Endothelial cell of umbilical vein (primary cell): ENCODE results near the gene RPS16. TPM values are rescaled to one million over a fixed set of nuclear protein-coding genes. Genes with fewer than 3 reads are reported as not detected.

Experiments
- BruUV-seq: library from RNA; stranded (reverse); fragments of 400-500 nt; replicated peaks from 2 replicates; lab custom pipeline; 2021; lab: Mats Ljungman, UMichigan
- CTCF ChIA-PET: fragments of 300-600, 350-600 bp; sonication (Branson Sonifier 250); formaldehyde crosslinking; loops from one replicate; lab custom pipeline; 2021; ENCODE audit warnings: antibody characterized with exemption, inconsistent platforms; lab: Charles Lee
- POLR2A ChIA-PET: fragments of 300-600, 350-600 bp; sonication (Branson Sonifier 250); formaldehyde crosslinking; loops from one replicate; lab custom pipeline; 2021; ENCODE audit warnings: antibody characterized with exemption, inconsistent platforms; lab: Charles Lee
- DNase-seq: peaks from one replicate; pipeline ENCODE4 v3.0.0-alpha.2; 2011; ENCODE audit warnings: low read depth, low spot score
- FAIRE-seq: peaks from 2 replicates; lab custom pipeline; 2011; peaks lifted over from hg19 to GRCh38; lab: Jason Lieb, UNC
- H2AFZ ChIP-seq: 2 replicates; pipeline ENCODE4 v1.6.0; 2012; ENCODE audit warnings: low read depth, low read length, control low read depth, inconsistent platforms
- H3K27ac ChIP-seq: 2 replicates; pipeline ENCODE4 v1.5.1; 2011; ENCODE audit warnings: low read depth, mild to moderate bottlenecking, control low read depth, low read length, moderate library complexity; ENCODE audit not compliant: insufficient read depth
- H3K27me3 ChIP-seq, 2 experiments: 2 replicates each; pipeline versions ENCODE4 v1.6.0 to v1.6.1; 2011; ENCODE audit warnings: low read length in 2 of 2, mixed read lengths in 1 of 2; ENCODE audit not compliant: control insufficient read depth in 2 of 2, insufficient read depth in 2 of 2
- H3K36me3 ChIP-seq, 2 experiments: 2 replicates in 1 of 2; 3 replicates in 1 of 2; pipeline ENCODE4 v1.5.1; 2011; ENCODE audit warnings: low read length in 2 of 2, mild to moderate bottlenecking in 1 of 2, moderate library complexity in 1 of 2; ENCODE audit not compliant: control insufficient read depth in 2 of 2, insufficient read depth in 2 of 2; ENCODE audit errors: extremely low read depth in 1 of 2
- H3K4me1 ChIP-seq: 3 replicates; pipeline ENCODE4 v1.5.1; 2011; ENCODE audit warnings: mild to moderate bottlenecking, low read length; ENCODE audit not compliant: control insufficient read depth, insufficient read depth; ENCODE audit errors: extremely low read depth
- H3K4me2 ChIP-seq: 2 replicates; pipeline ENCODE4 v1.6.1; 2011; ENCODE audit warnings: low read length, control low read depth, mixed read lengths; ENCODE audit not compliant: insufficient read depth
- H3K4me3 ChIP-seq, 3 experiments: fragments of 200-600 bp in 1 of 3; sonication (generic), shearing (Covaris generic) in 1 of 3; replicated peaks in 1 of 3; 2 replicates each; pipeline ENCODE4 v1.5.1; 2011 to 2016; ENCODE audit warnings: control low read depth in 3 of 3, low read length in 3 of 3, mild to moderate bottlenecking in 2 of 3, inconsistent platforms in 1 of 3, low read depth in 1 of 3, moderate library complexity in 1 of 3; ENCODE audit not compliant: insufficient read depth in 1 of 3
- H3K79me2 ChIP-seq: 2 replicates; pipeline ENCODE4 v1.6.0; 2012; ENCODE audit warnings: low read length, inconsistent platforms; ENCODE audit not compliant: control insufficient read depth, insufficient read depth
- H3K9ac ChIP-seq: replicated peaks from 2 replicates; pipeline ENCODE3; 2011; ENCODE audit warnings: low read length, control low read depth; ENCODE audit not compliant: insufficient read depth; ENCODE audit errors: extremely low read depth
- H3K9me1 ChIP-seq: replicated peaks from 3 replicates; pipeline ENCODE4 v1.6.0; 2011; ENCODE audit warnings: mild to moderate bottlenecking, low read length; ENCODE audit not compliant: control insufficient read depth, insufficient read depth; ENCODE audit errors: extremely low read depth
- H3K9me3 ChIP-seq: replicated peaks from 2 replicates; pipeline ENCODE4 v1.5.1; 2012; ENCODE audit warnings: low read length, inconsistent platforms; ENCODE audit not compliant: control insufficient read depth, insufficient read depth
- H4K20me1 ChIP-seq: replicated peaks from 2 replicates; pipeline ENCODE3; 2011; ENCODE audit warnings: mild to moderate bottlenecking, low read length; ENCODE audit not compliant: control insufficient read depth, insufficient read depth; ENCODE audit errors: extremely low read depth
- CTCF ChIP-seq, 2 donors: IDR thresholded peaks; 1 replicate in 1 of 2; 2 replicates in 1 of 2; pipeline ENCODE4 v1.5.1; 2011; ENCODE audit warnings: low read length in 2 of 2, mild to moderate bottlenecking in 2 of 2, moderate library complexity in 2 of 2, control low read depth in 1 of 2, inconsistent platforms in 1 of 2, low read depth in 1 of 2; ENCODE audit not compliant: insufficient read depth in 1 of 2; ENCODE audit errors: extremely low read depth in 1 of 2
- EZH2 ChIP-seq: IDR thresholded peaks from 2 replicates; pipeline ENCODE4 v1.6.1; 2012; ENCODE audit warnings: borderline replicate concordance, low read depth, mild to moderate bottlenecking, moderate library complexity, low read length, inconsistent platforms; ENCODE audit not compliant: severe bottlenecking
- FOS ChIP-seq: IDR thresholded peaks from 2 replicates; pipeline ENCODE4 v1.6.1; 2011; ENCODE audit warnings: mild to moderate bottlenecking, low read length, moderate library complexity, borderline replicate concordance; ENCODE audit not compliant: insufficient read depth
- GATA2 ChIP-seq: IDR thresholded peaks from 2 replicates; pipeline ENCODE4 v1.7.0; 2011; ENCODE audit warnings: low read depth, mild to moderate bottlenecking, moderate library complexity, mixed read lengths, low read length; ENCODE audit not compliant: insufficient read length, insufficient read depth
- JUN ChIP-seq: IDR thresholded peaks from 2 replicates; pipeline ENCODE4 v1.6.1; 2011; ENCODE audit warnings: borderline replicate concordance, low read depth; ENCODE audit not compliant: insufficient read length, insufficient read depth
- MAX ChIP-seq: IDR thresholded peaks from 2 replicates; pipeline ENCODE4 v1.6.1; 2011; ENCODE audit not compliant: insufficient read depth, insufficient read length
- MYC ChIP-seq: IDR thresholded peaks from one replicate; pipeline ENCODE4 v1.6.1; 2011; ENCODE audit warnings: mild to moderate bottlenecking, low read depth, low read length
- POLR2A ChIP-seq: IDR thresholded peaks from 2 replicates; pipeline ENCODE4 v1.6.1; 2012; ENCODE audit warnings: low read depth, mild to moderate bottlenecking, control low read depth, low read length
- POLR2AphosphoS5 ChIP-seq: IDR thresholded peaks from 2 replicates; pipeline ENCODE4 v1.6.1; 2012; ENCODE audit warnings: low read depth, mild to moderate bottlenecking, control low read depth, low read length, moderate library complexity; ENCODE audit not compliant: insufficient read depth
- dilution Hi-C: fragments of 300-500 bp; cut with MboI; formaldehyde crosslinking; loops from one replicate; pipeline ENCODE4 v1.15.0; 2019; ENCODE audit warnings: low sequenced_read_pairs; ENCODE audit not compliant: extremely low pct_ligation_motif_present
- intact Hi-C: fragments of 100-400 bp; cut with micrococcal nuclease; formaldehyde crosslinking; loops from one replicate; pipeline ENCODE4 v1.10.0; 2022
- polyA plus RNA-seq, 4 experiments: library from polyadenylated mRNA; depleted of rRNA in 3 of 4; stranded (reverse) in 3 of 4; unstranded in 1 of 4; fragments of >200 nt; gene quantifications; 2 replicates each; pipeline versions ENCODE4 v1.2.1 to v1.2.3, GENCODE V29; 2011 to 2012; ENCODE audit warnings: missing spikeins in 1 of 4
- total RNA-seq: library from RNA; stranded (reverse); gene quantifications from 2 replicates; pipeline ENCODE4 v1.2.3, GENCODE V29; 2021

The RPS16 gene
- total and polyA plus RNA-seq, 2 donors (not counting 3 experiments of a cell fraction or from before 2014, with no cell fraction given) = 1,768 to 5,244 TPM

- Histone ChIP-seq H3K9me3 (no peaks in the 10 kb centered on the region), H3K4me3 (no peak overlapping the region), H3K36me3 (peaks cover 11 to 49% of the 10 kb centered on the region in 2 experiments), H3K27ac (no peak overlapping the region), H3K4me2 (no peak overlapping the region), H3K27me3 (no peaks in the 10 kb centered on the region), H3K9me1 (no peaks in the 10 kb centered on the region), H3K79me2 (no peaks in the 10 kb centered on the region), H3K9ac (no peak overlapping the region), H2AFZ (no peak overlapping the region), H4K20me1 (no peaks in the 10 kb centered on the region), H3K4me1 (no peaks in the 10 kb centered on the region)
- BruUV-seq = no TSS peak
- dilution Hi-C loops = no loop called here
- TF ChIP-seq POLR2AphosphoS5 (no peak), EZH2 (no peak), MYC (no peak), FOS (no peak), CTCF (IDR thresholded peaks at IDR 0.05; ENCODE audit: extremely low read depth in 1 of 2, insufficient read depth in 1 of 2, low read depth in 1 of 2, low read length in 2 of 2) (no peak), MAX (no peak), JUN (no peak), GATA2 (no peak), POLR2A (no peak)
- no peak for FAIRE-seq
- intact Hi-C loops = no loop called here
- no peak for DNase-seq
- ChIA-PET CTCF (interaction anchor here (0.6 to 1.1 kb wide), 3 partner anchors 8 to 54 kb away, joined by 3 read pairs; partner anchors contain the start of gene MED29), POLR2A (interaction anchor here (1.8 kb wide), 1 partner anchor 15 kb away, joined by 7 read pairs; the partner anchor contains the start of gene RPS16)
Observed at GRCh38 chr19:39420769-39421168, 15.0 kb downstream of the RPS16 start.
